Epithelial cell of esophagus (primary cell): ENCODE measurements around the gene ANK3.

Experiments used
- DNase-seq: peaks from one replicate; pipeline ENCODE4 v3.0.0; 2010; ENCODE audit warnings: low read depth
- H3K4me3 ChIP-seq: 2 replicates; pipeline ENCODE4 v1.5.1; 2011; ENCODE audit warnings: mild to moderate bottlenecking, low read length, control low read depth
- TF ChIP-seq, protein P1 (sequence below): IDR thresholded peaks from 2 replicates; pipeline ENCODE4 v1.5.1; 2011; ENCODE audit warnings: low read depth, mild to moderate bottlenecking, low read length, control low read depth, inconsistent platforms; ENCODE audit not compliant: insufficient read depth; ENCODE audit errors: missing control alignments

Gene ANK3

DNA sequence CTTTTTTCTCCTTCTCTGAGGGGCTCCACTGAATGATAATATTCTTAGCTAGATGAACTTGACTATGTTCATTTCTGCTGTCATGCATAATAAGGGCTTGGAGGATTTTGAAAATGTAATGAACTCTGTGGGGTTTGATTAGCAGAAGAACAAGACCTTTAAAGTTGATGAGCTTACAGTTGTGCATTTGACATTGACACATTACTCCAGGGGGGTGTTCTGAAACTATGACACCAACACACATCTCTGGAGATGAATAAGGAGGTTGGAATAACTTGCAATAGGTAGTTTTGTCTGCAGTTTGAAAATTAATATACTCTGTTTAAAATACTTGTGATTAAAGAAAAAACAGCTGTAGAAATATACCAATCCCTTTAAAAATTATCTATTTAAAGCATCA, 80.3 kb downstream of the ANK3 start:
- DNase-seq, result no peak
- TF ChIP-seq, protein P1, sequence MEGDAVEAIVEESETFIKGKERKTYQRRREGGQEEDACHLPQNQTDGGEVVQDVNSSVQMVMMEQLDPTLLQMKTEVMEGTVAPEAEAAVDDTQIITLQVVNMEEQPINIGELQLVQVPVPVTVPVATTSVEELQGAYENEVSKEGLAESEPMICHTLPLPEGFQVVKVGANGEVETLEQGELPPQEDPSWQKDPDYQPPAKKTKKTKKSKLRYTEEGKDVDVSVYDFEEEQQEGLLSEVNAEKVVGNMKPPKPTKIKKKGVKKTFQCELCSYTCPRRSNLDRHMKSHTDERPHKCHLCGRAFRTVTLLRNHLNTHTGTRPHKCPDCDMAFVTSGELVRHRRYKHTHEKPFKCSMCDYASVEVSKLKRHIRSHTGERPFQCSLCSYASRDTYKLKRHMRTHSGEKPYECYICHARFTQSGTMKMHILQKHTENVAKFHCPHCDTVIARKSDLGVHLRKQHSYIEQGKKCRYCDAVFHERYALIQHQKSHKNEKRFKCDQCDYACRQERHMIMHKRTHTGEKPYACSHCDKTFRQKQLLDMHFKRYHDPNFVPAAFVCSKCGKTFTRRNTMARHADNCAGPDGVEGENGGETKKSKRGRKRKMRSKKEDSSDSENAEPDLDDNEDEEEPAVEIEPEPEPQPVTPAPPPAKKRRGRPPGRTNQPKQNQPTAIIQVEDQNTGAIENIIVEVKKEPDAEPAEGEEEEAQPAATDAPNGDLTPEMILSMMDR, result no peak
- H3K4me3 ChIP-seq, result no peak overlapping the region

- DNase-seq, result no peak
- TF ChIP-seq, protein P1, result no peak
- H3K4me3 ChIP-seq, result no peak overlapping the region
These were observed 84.2 kb downstream of the ANK3 start for GRCh38 chr10:60305380-60305892.

- TF ChIP-seq, protein P1, result no peak
- no peak for DNase-seq
- no peak overlapping the region for H3K4me3 ChIP-seq
These were observed 84.8 kb downstream of the ANK3 start for GRCh38 chr10:60304829-60305379.

GRCh38 chr10:60303778-60304177, 85.9 kb downstream of the ANK3 start:
- TF ChIP-seq, protein P1, result no peak
- no peak for DNase-seq
- H3K4me3 ChIP-seq, result no peak overlapping the region

DNA sequence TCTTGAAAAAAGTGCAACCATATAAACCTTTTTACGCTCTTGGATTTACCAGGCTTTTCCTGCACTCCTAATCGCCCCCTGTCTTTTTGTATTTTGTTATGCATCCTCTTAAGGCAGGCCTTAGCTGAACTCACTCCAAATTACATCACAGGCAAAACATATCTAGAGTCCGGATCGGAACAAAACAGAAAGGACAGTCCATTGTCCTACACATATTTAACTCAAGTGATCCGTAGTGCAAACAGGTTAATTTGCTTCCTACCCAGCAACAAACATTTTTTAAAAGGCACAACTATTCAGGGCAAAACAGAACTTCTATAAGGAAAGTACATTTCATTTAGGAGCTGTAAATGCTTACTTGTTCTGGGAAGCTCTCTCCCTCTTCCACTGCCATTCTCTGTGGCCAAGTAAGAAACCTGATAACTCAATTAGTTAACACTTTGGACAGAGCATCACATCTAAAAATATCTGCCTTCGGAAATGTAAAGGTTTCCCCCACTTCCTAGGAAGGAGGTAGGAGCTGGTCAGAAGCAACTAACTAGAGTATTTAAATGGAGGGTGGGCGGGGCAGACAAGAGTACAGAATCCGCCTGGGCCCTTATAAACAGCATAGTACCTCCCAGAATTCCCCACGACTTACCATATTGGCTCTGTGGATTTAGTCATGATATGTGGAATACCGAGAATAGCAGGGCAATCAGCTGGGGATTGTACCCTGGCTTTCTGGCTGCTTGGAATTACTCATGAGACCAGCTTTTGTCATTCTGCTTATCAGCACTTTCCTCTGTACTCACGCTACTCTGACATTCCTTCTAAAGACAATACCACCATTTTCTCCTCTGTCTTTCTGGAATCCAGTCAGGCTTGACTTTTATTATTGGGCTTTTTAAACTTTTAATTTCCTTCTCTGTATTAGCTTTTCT, 89.5 kb downstream of the ANK3 start:
- DNase-seq, result no peak
- TF ChIP-seq, protein P1, result no peak
- H3K4me3 ChIP-seq, result no peak overlapping the region

DNA sequence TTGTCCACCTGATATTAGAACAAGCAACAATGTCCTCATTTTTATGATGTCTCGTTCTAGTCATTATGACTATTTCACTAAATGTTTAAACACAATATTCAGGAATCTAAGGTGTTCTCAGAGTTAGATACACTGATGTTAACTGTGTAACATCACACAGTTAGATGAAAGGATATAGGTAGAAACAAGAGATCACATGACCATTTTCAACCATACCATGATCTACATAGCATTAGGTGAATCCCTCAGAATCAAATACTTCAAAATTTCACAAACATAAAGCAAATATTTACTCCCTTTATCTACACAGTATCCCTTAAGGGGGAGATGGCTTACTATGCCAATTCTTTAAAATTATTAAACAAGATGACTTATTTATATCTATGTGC, 90.3 kb downstream of the ANK3 start:
- no peak for DNase-seq
- no peak overlapping the region for H3K4me3 ChIP-seq
- TF ChIP-seq, protein P1, result no peak
